UCSD-AML1 (cell line): ENCODE data around the gene ARHGEF2.
"Not testable (repeated sequence)": the region's sequence is repeated elsewhere in the genome, so short reads cannot be mapped to it uniquely, and the experiment has no call there.

ENCODE experiments used
- DNase-seq: peaks from one replicate; lab custom pipeline; 2025; ENCODE audit not compliant: unreplicated experiment; lab: John Stamatoyannopoulos, UW

The ARHGEF2 gene

DNA sequence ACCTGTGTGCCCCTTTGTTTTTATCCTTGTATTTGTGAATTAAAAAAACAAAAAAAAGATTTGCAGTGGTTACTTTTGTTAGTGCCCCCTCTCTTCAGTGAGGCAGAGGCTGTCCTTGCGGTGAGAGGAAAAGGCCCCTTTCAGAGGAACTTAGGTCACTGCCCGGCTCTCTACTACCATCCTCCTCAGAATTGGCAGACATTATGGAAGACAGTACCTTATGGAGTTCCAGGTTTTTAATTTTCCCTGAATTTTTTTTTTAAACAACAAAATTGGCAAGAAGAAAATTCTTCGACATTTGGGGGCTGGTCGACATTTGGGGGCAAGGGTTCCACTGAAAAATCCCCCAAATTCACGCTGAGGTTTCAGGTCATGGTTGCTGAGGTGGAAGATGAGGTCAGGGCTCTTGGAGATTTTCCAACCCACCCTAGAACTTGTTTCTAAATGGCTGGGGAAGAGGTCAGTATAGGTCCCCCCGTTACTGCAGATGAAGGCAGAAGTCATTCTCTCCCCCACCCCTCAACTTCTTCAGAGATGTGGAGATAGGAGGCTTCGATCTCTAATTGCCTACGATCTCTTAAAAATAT lies 31.6 kb downstream of the ARHGEF2 start:
- DNase-seq = no peak

DNA sequence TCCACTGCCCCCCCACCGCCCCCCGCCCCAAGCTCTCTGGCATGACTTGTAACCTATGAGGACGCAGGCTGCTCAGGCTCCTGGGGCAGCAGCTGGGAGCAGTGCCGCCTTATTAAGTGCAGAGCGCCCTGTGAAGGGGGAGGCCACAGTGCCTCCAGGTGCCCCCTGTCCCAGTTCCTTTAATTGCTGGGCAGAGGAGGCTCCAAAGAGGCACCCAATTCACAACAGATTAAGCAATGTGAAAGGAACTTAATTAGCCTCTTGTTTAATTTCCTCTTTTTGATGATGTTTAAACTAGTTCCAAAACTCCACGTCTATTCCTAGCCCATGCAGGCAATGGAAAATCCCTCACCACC lies 33.9 kb downstream of the ARHGEF2 start:
- no peak for DNase-seq

DNA sequence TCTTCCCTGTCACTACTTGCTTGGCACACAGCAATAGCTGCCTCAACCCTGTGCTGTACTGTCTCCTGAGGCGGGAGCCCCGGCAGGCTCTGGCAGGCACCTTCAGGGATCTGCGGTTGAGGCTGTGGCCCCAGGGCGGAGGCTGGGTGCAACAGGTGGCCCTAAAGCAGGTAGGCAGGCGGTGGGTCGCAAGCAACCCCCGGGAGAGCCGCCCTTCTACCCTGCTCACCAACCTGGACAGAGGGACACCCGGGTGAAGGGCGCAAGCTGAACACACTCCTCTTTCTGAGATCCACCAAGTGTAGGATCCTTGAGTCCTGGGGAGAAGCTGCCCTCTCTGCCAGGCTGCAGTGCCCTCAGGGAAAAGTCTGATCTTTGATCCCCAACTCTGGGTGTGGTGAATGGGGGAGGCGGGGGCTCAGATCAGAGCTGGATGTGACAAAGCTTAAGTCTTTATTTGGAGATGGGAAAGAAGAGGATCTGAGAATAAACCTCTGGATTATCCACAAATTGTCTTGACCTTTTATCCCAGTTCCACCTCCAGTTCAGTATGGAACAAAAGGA lies 35.7 kb downstream of the ARHGEF2 start:
- DNase-seq = no peak

DNA sequence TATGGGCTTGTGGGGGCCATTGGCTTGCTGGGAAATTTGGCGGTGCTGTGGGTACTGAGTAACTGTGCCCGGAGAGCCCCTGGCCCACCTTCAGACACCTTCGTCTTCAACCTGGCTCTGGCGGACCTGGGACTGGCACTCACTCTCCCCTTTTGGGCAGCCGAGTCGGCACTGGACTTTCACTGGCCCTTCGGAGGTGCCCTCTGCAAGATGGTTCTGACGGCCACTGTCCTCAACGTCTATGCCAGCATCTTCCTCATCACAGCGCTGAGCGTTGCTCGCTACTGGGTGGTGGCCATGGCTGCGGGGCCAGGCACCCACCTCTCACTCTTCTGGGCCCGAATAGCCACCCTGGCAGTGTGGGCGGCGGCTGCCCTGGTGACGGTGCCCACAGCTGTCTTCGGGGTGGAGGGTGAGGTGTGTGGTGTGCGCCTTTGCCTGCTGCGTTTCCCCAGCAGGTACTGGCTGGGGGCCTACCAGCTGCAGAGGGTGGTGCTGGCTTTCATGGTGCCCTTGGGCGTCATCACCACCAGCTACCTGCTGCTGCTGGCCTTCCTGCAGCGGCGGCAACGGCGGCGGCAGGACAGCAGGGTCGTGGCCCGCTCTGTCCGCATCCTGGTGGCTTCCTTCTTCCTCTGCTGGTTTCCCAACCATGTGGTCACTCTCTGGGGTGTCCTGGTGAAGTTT lies 36.4 kb downstream of the ARHGEF2 start:
- DNase-seq = no peak

DNA sequence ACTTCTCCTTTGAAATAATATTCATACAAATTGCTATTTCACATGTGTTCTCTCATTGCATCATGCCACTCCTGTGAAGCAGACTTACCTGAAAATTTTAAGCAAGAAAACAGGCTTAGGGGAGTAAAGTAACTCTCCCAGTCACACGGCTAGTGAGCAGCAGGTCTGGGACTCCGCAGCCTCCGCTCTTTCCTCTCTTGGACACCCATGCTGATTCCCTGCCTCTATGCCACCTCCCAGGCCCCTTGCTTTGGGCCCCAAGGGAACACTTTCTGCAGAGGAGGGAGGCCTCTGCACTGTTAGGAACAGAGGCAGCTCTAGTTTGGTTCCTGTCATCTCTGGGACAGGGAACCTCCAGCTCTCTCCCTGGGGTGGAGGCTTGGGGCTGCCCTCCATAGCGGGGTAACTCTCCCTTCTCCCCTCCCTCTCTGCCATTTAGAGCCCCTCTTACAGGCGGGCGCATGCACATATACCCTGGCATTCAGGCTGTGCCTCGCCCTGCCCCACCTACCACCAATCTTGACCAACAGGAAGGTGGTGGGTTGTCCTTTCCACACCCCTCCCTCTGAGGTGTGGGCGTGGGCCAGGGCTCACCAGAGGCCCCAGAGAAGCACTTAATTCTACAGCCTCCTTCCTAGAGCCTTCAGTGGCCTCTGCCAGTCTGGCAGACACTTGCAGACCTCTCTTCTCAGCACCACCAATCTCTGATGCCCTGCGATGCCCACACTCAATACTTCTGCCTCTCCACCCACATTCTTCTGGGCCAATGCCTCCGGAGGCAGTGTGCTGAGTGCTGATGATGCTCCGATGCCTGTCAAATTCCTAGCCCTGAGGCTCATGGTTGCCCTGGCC lies 37.1 kb downstream of the ARHGEF2 start, which contains the start of gene RXFP4:
TSS of gene RXFP4 (plus strand) at position 646 of the 852 bp plus-strand sequence. CDS start at position 718, 72 bp downstream.
- peak; percentile 73 for DNase-seq

DNA sequence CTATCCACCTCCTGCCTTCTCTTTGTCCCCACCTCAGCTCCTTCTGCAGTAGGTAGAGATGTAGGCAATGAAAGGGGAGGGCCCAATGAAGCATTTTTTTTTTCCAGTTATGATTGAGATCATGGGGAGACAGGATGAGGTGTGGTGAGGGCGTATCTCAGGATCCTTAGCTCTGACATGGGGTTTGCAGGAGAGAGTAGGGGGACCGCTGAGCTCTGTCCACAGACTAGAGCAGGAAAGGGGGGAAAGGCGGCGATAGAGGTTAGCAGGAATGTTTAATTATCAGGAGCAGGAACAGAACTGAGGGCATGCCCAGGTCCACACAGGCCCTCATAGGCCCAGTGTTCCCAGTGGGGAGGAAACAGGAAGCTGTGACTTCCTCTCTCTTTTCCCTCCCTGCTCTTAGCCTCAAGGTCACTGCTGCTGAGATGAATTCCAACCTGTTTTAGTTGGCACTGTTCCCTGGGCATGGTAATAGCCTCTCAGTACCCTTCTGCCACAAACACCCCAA lies 37.8 kb downstream of the ARHGEF2 start:
- peak; percentile 61 for DNase-seq

DNA sequence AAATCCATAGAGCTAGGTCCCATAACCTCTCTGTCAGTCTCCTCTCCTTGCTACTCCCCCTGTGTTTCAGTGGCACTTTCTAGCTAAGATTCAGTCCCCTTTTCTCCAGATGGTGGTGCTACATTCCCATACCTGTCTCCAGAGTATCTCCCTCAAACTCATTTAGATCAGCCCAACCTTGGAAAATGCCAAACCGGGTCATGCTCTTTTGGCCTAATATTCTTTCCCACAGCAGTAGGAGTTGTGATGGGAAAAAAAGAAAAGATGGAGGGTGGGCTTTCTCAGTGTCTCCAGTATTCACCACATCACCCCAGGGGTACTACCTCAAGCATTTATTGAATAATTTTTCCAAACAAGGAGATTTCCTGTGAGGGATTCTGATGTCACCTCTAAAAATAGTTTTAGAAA lies 40.1 kb downstream of the ARHGEF2 start:
- no peak for DNase-seq

DNA sequence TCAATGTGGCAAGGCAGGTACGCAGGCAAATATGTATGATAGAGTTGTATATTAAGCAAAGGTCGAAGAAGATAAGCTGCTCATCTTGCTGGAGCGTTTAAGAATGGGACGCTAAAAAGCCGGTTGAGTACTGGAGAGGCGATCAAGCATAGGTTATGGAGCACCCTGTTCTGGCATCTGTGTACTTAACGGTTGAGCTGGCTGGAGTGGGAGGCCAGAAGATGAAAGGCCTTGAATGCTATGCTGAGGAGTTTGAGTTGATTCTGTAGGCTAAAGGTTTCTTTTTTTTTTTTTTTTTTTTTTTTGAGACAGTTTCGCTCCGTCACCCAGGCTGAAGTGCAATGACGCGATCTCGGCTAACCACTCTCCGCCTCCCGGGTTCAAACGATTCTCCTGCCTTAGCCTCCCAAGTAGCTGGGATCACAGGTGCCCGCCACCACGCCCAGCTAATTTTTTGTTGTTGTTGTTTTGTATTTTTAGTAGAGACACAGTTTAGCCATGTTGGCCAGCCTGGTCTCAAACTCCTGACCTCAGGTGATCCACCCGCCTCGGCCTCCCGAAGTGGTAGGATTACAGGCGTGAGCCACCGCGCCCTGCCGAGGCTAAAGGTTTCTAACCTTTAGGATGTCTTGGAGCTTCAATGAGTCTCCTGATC lies 43.3 kb downstream of the ARHGEF2 start:
- no peak for DNase-seq

DNA sequence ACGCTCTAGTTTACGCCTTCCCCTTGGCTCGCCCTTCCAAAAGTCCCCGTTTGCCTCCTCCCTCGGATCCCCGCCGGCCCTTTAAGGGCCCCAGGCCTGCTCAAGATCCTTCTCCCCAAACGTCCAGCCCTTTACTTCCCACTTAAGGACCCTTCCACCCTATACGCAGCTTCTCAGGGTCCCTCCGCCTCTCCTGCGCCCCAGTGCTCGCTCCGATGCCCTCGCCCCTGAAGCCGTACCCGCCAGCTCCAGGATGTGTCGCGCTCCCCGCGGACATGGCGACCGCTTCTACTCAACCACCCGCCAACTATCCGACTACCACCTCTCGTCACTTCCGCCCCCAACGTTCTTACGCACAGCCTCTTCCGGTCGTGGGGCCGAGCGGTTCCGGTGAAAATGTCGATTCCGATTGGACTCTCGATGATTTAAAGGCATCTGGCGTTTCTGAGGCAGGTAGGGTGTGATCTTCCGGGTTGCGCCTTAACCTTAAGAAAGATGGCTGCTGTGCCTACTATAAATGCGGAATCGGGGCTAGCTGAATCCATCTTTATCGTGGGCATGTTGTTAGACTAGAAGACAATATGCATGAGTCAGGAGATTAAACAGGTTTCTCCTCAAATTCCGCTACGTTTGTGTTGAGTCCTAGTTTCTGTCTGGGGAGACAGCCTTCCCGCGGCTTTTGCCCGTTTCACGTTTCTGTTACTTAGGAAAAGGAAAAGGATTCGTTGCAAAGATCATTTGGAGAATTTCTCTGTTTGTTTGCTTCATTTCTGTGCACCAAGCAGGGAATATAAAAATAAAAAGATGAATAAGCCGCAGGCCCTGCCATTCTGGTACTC lies 44.0 kb downstream of the ARHGEF2 start, which contains the start of gene KHDC4:
TSS of gene KHDC4 (minus strand) at position 317 of the 839 bp plus-strand sequence. CDS start at position 277, 40 bp downstream.
- DNase-seq = peak; percentile 96

DNA sequence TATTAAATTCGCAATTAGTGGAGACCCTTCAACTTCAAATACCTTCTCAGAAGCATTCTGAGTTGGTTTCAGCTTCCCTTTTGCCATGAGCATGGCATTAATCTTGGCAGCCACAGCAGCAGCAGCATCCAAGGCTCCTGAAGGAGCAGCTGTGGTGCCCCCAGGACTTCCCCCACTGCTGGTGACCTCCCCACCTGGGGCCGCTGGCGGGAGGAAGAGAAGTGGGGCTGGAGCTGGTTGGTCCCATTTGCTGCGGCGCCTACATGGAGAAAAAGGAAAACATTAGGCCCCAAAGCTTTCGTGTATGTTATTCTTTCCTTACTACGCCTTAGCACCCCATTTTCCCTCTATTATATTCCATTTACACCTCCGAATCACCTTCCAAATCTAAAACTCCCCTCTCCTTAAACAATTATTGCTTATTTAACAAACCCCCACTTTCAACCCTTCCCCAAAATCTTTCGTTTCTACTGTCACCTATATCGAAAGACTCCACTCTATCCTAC lies 44.7 kb downstream of the ARHGEF2 start:
- no peak for DNase-seq

DNA sequence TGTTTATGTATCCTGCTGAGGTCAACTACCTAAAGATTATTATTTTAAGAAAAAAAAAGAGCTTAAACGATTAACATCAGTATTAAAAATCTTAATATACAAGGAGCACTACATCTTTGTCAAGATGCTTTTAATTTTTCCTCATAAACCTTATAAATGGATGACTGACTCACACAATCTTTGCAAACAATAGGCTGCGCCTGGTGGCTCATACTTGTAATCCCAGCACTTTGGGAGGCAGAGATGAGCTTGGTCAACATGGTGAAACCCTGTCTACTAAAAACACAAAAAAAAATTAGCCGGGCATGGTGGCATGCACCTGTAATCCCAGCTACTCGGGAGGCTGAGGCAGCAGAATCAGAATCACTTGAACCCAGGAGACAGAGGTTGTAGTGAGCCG lies 45.9 kb downstream of the ARHGEF2 start:
- no peak for DNase-seq

DNA sequence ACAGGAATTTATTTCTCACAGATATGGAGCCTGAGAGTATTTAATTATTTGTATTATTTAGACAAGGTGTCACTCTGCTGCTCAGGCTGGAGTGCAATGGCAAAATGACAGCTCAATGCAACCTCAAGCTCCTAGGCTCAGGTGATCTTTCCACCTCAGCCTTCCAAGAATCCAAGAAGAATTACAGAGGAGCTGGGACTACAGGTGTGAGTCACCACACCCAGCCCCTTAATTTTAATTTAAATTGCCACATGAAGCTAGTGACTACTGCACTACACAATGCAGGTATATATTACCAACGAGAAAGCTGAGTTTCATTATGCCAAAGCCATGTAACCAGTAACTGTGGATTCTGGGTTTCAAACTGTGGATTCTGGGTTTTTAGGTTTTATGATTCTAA lies 46.3 kb downstream of the ARHGEF2 start:
- no peak for DNase-seq

DNA sequence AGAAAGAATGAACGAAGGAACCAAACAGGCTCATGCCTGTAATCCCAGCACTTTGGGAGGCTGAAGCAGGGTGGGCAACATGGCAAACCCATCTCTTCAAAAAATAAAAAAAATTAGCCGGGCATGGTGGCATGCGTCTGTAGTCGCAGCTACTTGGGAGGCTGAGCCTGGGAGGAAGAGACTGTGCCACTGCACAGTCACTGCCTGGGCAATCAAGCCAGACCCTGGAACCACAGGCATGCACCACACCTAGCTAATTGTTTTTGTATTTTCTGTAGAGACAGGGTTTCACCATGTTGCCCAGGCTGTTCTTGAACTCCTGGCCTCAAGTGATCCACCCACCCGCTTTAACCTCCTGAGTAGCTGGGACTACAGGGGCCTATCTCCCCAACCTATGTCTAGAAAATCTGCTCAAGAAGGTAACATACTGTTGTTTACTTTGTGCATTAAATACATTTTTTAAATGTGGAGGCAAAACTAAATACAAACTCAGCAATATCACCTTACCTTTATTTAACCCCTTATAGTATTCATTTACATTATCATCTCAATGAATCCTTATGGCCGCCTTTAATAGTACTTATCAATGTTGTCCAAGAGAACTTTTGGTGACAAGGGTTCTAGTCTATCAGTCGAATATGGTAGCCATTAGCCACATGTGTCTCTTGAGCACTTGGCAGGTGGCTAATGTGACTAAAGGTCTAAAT lies 46.9 kb downstream of the ARHGEF2 start:
- no peak for DNase-seq

DNA sequence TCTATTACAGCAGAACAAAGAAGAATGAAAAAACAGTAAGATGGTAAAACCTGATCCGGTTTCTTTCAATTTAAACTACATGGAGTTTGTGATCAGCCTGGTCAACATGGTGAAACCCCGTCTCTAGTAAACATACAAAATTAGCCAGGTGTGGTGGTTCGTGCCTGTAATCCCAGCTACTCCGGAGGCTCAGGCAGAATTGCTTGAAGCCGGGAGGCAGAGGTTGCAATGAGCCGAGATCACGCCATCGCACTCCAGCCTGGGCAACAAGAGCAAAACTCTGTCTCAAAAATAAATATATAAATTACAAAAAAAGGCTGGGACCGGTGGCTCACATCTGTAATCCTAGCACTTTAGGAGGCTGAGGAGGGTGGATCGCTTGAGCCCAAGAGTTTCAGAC lies 47.6 kb downstream of the ARHGEF2 start:
- not testable (repeated sequence) for DNase-seq

DNA sequence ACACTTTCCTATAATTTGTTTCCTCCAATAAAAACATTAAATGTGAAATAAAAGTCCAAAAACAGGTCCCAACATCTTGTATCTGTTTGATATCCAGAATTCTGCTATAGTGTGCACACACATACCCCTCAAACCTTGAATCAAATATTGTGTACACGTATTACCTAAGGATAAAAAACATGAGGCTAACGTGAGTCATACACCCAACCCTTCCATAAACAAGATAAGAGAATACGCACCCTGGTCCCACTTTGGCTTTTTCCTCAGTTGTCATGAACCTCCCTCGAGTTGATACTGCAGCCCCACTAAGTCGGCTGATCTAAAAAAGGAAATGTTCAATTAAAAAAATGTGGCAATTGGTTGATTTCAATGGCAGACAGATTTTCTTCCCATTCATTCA lies 49.3 kb downstream of the ARHGEF2 start:
- DNase-seq = no peak

DNA sequence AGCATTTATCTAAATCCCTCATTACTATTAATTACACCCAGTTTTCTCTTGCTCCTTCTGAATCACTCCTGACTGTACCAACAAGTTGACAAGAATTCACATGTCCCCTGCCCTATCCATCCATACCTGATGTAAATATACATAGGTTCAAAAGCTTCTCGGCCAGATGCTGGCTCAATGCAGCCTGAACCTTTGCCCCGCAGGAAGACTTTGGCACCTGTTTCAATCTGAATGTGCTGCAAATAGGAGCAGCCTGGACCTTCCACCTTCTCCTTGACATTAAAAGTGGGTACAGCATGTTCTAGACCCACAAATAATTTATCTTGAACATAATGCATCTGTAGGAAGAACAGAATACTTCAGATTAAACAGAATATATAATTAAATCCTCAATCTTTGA lies 52.8 kb downstream of the ARHGEF2 start:
- no peak for DNase-seq

DNA sequence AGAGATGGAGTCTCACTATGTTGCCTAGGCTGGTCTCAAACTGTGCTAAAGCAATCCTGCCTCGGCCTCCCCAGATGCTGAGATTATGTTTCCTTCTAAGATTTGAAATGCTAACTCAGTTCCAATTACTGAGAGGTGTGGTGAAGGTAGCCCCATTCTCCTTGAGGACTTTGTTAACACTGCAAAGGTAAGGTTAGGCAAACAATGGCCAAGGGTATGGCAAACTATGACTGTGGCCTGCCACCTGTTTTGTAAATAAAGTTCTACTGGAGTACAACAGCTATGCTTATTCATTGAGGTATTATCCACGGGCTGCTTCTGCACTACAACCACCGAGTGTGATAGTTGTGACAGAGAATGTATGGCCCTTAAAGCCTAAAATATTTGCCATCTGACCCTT lies 57.6 kb downstream of the ARHGEF2 start:
- DNase-seq = no peak

DNA sequence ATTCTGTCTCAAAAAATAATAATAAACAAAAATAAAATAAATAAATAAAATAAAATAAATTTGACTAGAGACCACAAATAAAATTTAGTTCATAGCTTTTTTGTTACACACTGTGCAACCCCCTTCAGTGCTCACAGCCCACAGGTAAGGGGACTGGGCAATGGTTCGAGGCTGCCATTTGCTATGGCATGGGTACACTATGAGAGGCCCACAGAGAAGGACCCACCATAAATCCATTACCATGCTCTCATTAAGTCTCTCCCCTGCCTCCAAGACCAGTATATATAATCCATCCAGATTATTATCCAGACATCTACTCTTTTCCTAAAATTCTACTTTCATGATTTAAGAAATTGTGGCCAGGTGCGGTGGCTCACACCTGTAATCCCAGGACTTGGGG lies 58.5 kb downstream of the ARHGEF2 start:
- DNase-seq = no peak

DNA sequence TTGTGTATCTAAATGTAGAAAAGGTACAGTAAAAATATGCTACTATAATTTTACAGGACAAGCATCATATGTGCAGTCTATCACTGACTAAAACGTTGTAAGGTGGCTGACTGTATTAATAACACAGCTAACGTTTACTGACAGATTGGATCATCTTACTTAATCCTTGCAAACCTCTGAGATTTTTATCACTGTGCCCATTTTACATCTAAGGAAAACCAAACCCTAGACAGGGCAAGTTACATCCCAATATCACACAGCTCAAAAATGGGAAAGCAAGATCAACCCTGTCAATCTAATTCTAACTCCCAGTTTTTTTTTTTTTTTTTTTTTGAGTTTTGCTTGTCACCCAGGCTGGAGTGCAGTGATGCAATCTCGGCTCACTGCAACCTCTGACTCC lies 59.7 kb downstream of the ARHGEF2 start:
- no peak for DNase-seq
